NB4 (cell line): ENCODE measurements around the gene VCPKMT.

Experiments used
- CTCF ChIP-seq: IDR thresholded peaks from one replicate; pipeline ENCODE4 v1.5.1; 2012; ENCODE audit warnings: low read depth, low read length
- POLR2A ChIP-seq: IDR thresholded peaks from 2 replicates; pipeline ENCODE4 v1.6.1; 2011; ENCODE audit warnings: mild to moderate bottlenecking; ENCODE audit not compliant: insufficient read length; ENCODE audit errors: extremely low read depth

GRCh38 chr14:50085570-50086320 lies 30.6 kb downstream of the VCPKMT start:
- TF ChIP-seq POLR2A (no peak), CTCF (no peak)
